ENCODE results near the gene KIF19.
A peak's percentile ranks its signal among the peaks of the same experiment; 100 is the strongest.

KIF19 gene

DNA sequence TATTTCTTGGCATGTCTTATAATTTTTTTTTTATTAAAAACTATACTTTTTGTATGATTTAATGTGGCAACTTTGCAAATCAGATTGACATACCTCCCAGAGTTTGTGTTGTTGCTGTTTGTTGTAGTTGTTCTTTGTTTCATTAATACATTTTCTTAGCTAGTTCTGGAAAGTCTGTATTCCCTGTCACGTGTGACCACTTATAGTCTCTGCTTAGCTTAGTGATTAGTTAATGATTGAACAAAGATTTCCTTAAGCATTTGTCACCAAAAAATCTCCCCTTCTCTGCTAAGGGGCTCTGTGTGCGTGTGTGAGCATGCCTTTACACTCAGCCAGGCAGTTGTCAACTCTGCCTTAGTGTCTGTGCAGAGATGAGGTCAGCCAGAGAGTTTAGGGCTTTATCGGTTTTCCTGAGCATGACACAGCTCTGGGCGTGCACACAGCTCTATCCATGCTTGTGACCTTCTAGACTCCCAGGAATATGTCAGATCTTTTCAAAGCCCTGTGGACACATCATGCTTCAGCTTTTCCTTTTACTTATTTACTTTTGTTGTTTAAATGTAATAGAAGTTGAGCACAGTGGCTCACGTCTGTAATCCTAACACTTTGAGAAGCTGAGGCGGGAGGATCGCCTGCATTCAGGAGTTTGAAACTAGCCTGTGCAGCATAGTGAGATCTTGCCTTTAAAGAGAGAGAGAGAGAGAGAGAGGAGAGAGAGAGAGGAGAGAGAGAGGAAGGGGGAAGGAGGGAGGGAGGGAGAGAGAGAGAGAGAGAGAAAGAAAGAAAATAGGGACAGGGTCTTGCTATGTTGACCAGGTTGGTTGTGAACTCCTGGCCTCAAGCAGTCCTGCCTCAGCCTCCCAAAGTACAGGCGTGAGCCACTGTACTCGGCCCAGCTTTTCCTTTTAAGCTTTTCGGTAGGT lies 30.1 kb upstream of the KIF19 start:
- Mint-ChIP-seq H3K4me3 (no peak overlapping the region), H3K27ac (no peak overlapping the region), H3K27me3 (ENCODE audit: low read depth) (peaks cover 2% of the 10 kb centered on the region), H3K36me3 (ENCODE audit: low read depth) (no peaks in the 10 kb centered on the region), H3K9me3 (no peaks in the 10 kb centered on the region), H3K4me1 (ENCODE audit: low read depth) (peaks cover 16% of the 10 kb centered on the region)
- no peak for DNase-seq (ENCODE audit: low spot score)

DNA sequence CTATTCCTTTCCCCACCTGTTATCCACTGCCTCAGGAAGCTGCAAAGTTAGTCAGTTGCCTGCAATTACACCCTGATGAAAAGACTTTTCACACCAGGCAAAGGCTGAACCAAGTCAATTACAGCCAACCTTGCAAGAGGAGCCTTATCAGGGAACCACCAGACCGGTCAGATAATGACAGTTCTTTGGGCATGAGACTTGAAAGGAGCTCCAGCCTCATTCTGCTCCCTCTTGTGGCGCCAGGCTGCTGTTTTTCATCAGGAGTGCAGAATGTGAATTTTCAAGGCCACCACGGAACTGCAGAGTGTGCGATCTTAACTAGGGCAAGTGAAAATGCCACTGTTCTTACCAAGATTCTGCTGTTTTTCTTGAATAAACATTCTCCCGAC lies 29.5 kb upstream of the KIF19 start:
- Mint-ChIP-seq H3K9me3 (no peaks in the 10 kb centered on the region), H3K4me1 (ENCODE audit: low read depth) (peaks cover 21% of the 10 kb centered on the region), H3K36me3 (ENCODE audit: low read depth) (no peaks in the 10 kb centered on the region), H3K4me3 (no peak overlapping the region), H3K27ac (no peak overlapping the region), H3K27me3 (ENCODE audit: low read depth) (peaks cover 2% of the 10 kb centered on the region)
- peak; percentile 37 for DNase-seq (ENCODE audit: low spot score)

DNA sequence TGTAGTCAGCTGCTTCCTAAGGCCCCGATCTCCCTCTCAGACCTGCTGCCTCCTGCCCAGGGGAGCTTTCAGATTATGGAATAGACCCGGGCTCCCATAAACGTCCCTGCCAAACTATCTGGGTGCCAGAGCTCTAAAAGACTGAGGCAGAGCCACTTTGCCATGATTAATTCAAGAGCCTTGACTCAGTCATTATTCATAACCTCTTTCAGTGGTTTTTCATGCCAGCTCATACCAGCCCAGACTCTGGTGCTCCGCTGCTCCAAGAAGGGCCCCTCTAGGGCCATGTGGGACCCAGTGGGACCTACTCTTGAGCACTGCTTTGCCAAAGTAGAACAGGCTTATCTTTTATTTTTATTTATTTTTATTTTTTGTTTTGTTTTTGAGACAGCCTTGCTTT lies 28.1 kb upstream of the KIF19 start:
- no peaks in the 10 kb centered on the region for H3K9me3 Mint-ChIP-seq
- no peak overlapping the region for H3K4me3 Mint-ChIP-seq
- peak; percentile 55 for DNase-seq (ENCODE audit: low spot score)
- peaks cover 2% of the 10 kb centered on the region for H3K27me3 Mint-ChIP-seq (ENCODE audit: low read depth)
- H3K36me3 Mint-ChIP-seq (ENCODE audit: low read depth) = no peaks in the 10 kb centered on the region
- H3K4me1 Mint-ChIP-seq (ENCODE audit: low read depth) = peaks cover 22% of the 10 kb centered on the region
- no peak overlapping the region for H3K27ac Mint-ChIP-seq

DNA sequence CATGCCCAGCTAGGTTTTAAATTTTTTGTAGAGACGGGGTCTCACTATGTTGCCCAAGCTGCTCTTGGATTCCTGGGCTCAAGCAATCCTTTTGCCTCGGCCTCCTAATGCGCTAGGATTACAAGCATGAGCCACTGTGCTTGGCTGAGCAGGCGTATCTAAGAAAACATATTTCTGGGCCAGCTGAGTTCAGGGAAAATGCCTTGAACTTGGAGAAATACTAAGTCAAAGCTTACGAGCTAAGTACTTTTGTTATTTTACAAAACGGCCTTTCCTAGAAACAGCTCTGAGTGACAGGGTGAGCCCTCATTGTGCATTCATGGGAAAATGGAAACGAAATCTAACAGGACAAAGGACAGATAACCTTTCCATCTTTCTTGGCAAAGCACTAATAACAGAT lies 27.2 kb upstream of the KIF19 start:
- Mint-ChIP-seq H3K27ac (no peak overlapping the region), H3K36me3 (ENCODE audit: low read depth) (no peaks in the 10 kb centered on the region), H3K4me1 (ENCODE audit: low read depth) (peaks cover 22% of the 10 kb centered on the region), H3K9me3 (no peaks in the 10 kb centered on the region), H3K4me3 (no peak overlapping the region), H3K27me3 (ENCODE audit: low read depth) (peaks cover 2% of the 10 kb centered on the region)
- no peak for DNase-seq (ENCODE audit: low spot score)

DNA sequence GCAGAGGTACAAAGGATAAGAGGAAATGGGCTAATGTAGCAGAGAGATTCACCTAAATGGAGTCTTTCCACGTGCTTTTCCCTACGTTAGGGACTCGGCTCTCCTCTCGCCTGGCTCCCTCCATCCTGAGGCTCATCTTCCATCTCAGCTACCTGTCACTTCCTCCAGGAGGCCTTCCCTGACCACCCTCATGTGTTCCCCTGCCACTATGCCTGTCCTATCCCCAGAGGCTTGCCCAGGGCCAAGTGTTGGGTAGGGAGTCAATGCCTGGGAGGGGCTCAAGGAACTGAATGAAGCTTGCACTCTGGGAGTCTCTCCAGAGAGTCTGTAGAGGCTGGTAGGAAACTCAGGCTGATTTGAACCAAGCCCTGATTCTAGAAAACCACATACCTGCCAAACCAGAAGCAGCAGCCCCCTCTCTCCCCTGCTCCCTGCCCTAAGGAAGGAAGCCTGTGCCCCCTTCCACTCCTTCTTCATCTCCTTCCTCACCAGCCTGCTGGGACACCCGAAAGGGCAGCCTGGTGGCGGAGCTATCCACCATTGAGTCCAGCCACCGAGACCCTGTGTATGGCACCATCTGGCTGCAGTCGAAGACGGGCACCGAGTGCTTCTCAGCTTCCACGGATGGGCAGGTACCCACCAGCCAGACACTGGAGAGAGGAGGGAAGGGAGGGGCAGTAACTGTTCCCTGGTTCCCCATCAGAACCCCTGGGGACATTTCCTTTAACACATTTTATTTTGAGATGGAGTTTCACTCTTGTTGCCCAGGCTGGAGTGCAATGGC lies 26.6 kb upstream of the KIF19 start:
- Mint-ChIP-seq H3K27ac (no peak overlapping the region), H3K9me3 (no peaks in the 10 kb centered on the region), H3K27me3 (ENCODE audit: low read depth) (peaks cover 2% of the 10 kb centered on the region), H3K4me1 (ENCODE audit: low read depth) (peaks cover 22% of the 10 kb centered on the region), H3K4me3 (no peak overlapping the region), H3K36me3 (ENCODE audit: low read depth) (no peaks in the 10 kb centered on the region)
- no peak for DNase-seq (ENCODE audit: low spot score)

DNA sequence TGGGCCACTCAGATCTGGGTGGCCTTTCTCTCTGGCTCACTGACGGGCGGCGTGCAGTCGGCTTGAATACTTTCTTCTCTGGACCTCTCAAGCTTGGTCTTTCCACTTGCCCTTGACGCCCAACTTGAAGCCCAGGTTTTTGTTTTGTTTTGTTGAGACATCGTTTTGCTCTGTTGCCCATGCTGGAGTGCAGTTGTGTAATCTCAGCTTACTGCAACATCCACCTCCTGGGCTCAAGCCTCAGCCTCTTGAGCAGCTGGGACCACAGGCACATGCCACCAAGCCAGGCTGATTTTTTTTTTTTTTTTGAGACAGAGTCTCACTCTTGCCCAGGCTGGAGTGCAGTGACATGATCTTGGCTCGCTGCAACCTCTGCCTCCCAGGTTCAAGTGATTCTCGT lies 22.7 kb upstream of the KIF19 start:
- no peaks in the 10 kb centered on the region for H3K36me3 Mint-ChIP-seq (ENCODE audit: low read depth)
- DNase-seq (ENCODE audit: low spot score) = no peak
- peaks cover 6% of the 10 kb centered on the region for H3K27me3 Mint-ChIP-seq (ENCODE audit: low read depth)
- H3K27ac Mint-ChIP-seq = no peak overlapping the region
- H3K4me1 Mint-ChIP-seq (ENCODE audit: low read depth) = peaks cover 18% of the 10 kb centered on the region
- no peak overlapping the region for H3K4me3 Mint-ChIP-seq
- H3K9me3 Mint-ChIP-seq = no peaks in the 10 kb centered on the region

DNA sequence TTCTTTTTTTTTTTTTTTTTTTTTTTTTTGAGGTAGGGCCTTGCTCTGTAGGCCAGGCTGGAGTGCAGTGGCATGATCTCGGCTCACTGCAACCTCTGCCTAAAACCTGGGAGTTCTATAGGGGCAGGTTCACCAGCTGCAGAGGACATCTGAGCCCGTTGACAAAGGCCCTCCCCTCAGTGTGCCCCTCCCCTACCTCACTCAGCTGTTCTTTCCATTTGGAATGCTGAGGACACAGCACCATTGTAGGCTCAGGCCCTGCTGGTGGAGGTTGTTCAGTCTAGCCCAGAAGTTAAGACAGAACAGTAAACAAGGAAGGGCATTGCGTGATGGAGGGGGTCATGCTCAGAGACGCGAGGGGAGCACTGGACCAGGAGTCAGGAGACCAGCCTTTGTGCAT lies 21.8 kb upstream of the KIF19 start:
- no peak for DNase-seq (ENCODE audit: low spot score)
- Mint-ChIP-seq H3K27ac (no peak overlapping the region), H3K4me1 (ENCODE audit: low read depth) (peaks cover 19% of the 10 kb centered on the region), H3K27me3 (ENCODE audit: low read depth) (peaks cover 6% of the 10 kb centered on the region), H3K36me3 (ENCODE audit: low read depth) (no peaks in the 10 kb centered on the region), H3K9me3 (no peaks in the 10 kb centered on the region), H3K4me3 (no peak overlapping the region)

DNA sequence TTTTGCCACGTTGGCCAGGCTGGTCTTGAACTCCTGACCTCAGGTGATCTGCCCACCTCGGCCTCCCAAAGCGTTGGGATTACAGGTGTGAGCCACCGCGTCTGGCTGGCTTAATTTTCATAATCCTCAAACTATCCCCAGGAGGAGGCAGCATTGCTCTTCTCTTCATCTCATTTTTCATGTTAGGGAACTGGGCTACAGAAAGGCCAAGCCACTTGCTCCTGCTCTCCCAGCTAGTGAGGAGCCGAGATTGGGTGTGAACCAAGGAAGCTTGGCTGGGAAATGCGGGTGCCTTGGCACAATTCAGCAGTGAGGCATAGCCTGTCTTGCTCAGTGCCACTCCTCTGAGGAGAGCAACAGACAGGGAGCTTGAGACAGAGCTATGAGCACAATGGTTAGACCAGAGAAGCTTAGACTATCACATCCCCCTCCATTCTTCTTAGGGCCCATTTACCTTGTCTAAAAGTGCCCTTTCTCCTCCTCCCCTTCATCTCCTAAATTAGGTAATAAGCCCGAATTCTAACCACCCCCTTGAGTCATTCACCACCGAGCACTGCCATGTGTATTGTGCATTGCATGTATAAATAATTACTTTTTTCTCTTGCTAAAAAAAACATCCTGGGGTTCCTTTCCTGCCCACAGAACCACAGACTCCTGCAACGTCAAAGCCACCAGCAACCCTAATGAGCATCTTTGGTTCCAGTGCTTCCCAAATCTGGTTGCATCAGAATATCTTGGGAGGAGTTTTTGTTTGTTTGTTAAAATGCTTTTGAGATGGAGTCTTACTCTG lies 20.0 kb upstream of the KIF19 start:
- Mint-ChIP-seq H3K4me3 (no peak overlapping the region), H3K27ac (no peak overlapping the region), H3K36me3 (ENCODE audit: low read depth) (no peaks in the 10 kb centered on the region), H3K4me1 (ENCODE audit: low read depth) (peaks cover 18% of the 10 kb centered on the region), H3K27me3 (ENCODE audit: low read depth) (peaks cover 4% of the 10 kb centered on the region), H3K9me3 (no peaks in the 10 kb centered on the region)
- no peak for DNase-seq (ENCODE audit: low spot score)

DNA sequence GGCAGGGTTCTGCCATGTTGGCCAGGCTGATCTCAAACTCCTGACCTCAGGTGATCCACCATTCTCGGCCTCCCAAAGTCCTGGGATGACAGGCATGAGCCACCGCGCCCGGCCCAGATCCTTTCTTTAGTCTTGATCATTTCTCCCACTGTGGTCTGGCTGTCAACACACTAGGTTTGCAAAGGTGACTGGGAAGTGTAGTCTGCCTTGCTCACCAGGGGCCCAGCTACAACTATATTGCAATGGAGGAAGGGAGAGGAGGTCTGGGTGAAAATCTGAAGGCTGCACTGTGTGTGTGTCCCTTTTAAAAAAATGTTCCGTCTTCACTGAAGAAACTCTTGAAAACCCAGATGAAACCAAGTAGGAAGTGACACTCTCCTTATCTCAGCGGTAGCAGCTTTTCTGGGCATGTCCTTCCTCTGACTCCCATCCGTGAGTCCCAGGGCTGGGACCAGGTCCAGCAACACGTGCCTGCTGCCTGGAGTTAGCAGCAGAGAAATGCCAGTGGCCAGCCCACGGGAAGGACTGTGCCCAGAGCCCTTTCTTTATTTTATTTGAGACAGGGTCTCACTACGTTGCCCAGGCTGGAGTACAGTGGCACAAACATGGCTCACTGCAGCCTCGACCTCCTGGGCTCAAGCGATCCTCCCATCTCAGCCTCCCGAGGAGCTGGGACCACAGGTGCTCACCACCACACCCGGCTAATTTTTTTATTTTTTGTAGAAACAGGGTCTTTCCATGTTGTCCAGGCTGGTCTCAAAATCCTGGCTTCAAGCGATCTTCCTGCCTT lies 17.8 kb upstream of the KIF19 start:
- Mint-ChIP-seq H3K4me3 (no peak overlapping the region), H3K36me3 (ENCODE audit: low read depth) (no peaks in the 10 kb centered on the region), H3K27me3 (ENCODE audit: low read depth) (peaks cover 4% of the 10 kb centered on the region), H3K9me3 (peaks cover 8% of the 10 kb centered on the region), H3K4me1 (ENCODE audit: low read depth) (peaks cover 12% of the 10 kb centered on the region), H3K27ac (no peak overlapping the region)
- DNase-seq (ENCODE audit: low spot score) = no peak

DNA sequence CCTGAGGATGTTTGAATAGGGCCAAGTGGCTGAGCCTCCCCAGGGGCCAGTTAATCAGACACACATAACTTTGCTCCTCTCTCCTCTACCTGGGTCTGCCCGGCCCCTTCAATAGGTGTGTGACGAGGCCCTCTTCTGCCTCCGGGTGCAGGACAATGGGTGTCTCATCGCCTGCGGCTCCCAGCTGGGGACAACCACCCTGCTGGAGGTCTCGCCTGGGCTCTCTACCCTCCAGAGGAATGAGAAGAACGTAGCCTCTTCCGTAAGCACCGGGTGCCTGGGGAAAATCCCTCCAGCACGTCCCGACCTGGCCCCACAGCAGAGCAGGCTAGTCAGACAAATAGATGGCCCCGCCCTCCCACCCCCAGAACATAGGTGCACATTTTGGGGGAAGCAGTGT lies 16.1 kb upstream of the KIF19 start:
- Mint-ChIP-seq H3K4me3 (no peak overlapping the region), H3K4me1 (ENCODE audit: low read depth) (peaks cover 12% of the 10 kb centered on the region), H3K9me3 (peaks cover 8% of the 10 kb centered on the region), H3K27ac (no peak overlapping the region), H3K27me3 (ENCODE audit: low read depth) (peaks cover 4% of the 10 kb centered on the region), H3K36me3 (ENCODE audit: low read depth) (no peaks in the 10 kb centered on the region)
- no peak for DNase-seq (ENCODE audit: low spot score)

DNA sequence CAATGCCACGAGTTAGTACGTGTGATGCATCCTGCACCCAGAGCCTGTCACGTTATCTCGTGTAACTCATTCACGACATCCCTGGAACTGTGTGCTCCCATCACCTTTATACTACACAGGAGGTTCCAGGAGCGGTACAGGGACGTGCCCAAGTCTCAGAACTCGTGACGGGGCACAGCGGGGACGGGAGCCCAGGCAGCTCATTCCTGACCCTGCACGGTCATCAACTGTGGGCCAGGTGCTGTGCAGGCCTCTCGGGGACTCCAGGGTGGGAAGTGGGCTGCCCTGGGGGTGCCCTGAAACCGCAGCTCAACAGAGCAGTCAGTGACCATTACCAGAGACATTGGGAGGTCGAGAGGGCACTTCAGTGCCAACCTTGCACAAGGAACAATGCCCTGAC lies 11.1 kb upstream of the KIF19 start:
- no peak overlapping the region for H3K27ac Mint-ChIP-seq
- H3K4me3 Mint-ChIP-seq = no peak overlapping the region
- H3K27me3 Mint-ChIP-seq (ENCODE audit: low read depth) = no peaks in the 10 kb centered on the region
- no peaks in the 10 kb centered on the region for H3K36me3 Mint-ChIP-seq (ENCODE audit: low read depth)
- no peak for DNase-seq (ENCODE audit: low spot score)
- H3K9me3 Mint-ChIP-seq = peaks cover 8% of the 10 kb centered on the region
- no peaks in the 10 kb centered on the region for H3K4me1 Mint-ChIP-seq (ENCODE audit: low read depth)

DNA sequence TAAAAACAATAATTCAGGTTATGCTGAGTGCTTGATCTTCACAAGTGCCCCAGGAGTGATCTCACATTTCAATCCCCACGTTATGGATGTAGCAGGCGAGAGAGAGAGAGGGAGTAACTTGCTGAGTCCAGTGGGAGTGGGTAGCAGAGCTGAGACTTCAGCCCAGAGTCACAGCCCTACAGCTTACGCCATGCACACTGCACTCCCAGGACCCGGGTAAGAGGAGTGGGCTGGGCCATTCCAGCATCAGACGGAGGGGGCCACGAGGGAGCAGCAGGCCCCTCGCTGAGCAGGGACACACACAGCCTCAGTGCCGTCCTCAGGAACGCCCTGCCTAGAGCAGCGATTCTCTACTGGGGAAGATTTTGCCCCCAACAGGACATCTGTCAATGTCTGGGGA lies 9.8 kb upstream of the KIF19 start:
- peaks cover 4% of the 10 kb centered on the region for H3K27me3 Mint-ChIP-seq (ENCODE audit: low read depth)
- H3K4me3 Mint-ChIP-seq = no peak overlapping the region
- peaks cover 8% of the 10 kb centered on the region for H3K9me3 Mint-ChIP-seq
- no peaks in the 10 kb centered on the region for H3K4me1 Mint-ChIP-seq (ENCODE audit: low read depth)
- H3K27ac Mint-ChIP-seq = no peak overlapping the region
- DNase-seq (ENCODE audit: low spot score) = no peak
- no peaks in the 10 kb centered on the region for H3K36me3 Mint-ChIP-seq (ENCODE audit: low read depth)

DNA sequence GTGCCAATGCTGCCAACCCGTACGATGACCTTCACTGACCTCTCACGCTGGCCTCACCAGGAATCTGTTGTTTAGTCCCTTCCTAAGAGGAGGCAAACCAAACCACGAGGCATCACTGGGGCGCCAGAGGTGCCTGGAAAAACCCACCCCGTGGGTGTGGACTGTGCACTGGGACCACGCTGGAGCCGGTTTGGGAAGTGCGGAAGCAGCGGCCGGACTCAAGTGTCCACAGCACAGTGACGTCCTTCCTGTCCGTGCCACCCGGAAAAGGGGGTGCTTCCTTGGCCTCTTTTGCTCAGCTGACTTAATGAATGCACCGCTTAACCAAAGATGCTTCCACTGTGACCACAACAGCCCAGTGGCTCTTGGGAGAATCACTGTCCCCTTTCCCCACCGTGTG lies 9.0 kb upstream of the KIF19 start:
- Mint-ChIP-seq H3K9me3 (peaks cover 8% of the 10 kb centered on the region), H3K27me3 (ENCODE audit: low read depth) (peaks cover 12% of the 10 kb centered on the region), H3K4me3 (no peak overlapping the region), H3K27ac (no peak overlapping the region), H3K36me3 (ENCODE audit: low read depth) (no peaks in the 10 kb centered on the region), H3K4me1 (ENCODE audit: low read depth) (no peaks in the 10 kb centered on the region)
- no peak for DNase-seq (ENCODE audit: low spot score)

Data from T-helper 2 cell treated with Interferon-gamma antibody and Interleukin-4, amounts not matched to agents 5 μg/mL and 100 μg/mL, for 36 hours (primary cell).